Mesenchymal stem cell (in vitro differentiated cells and primary cell): ENCODE data around the gene CD96.
A peak's percentile ranks its signal among the peaks of the same experiment; 100 is the strongest.

Experiments used
- DNase-seq: peaks from one replicate; pipeline ENCODE4 v3.0.0-alpha.2; 2013
- H2AFZ ChIP-seq: one replicate; pipeline ENCODE4 v1.6.1; 2013; ENCODE audit warnings: low read depth, mild to moderate bottlenecking, control low read depth, inconsistent platforms, low read length, moderate library complexity
- H2AK5ac ChIP-seq: 2 replicates; pipeline ENCODE4 v1.6.1; 2013; ENCODE audit warnings: low read length, moderate library complexity, mild to moderate bottlenecking, inconsistent platforms; ENCODE audit not compliant: severe bottlenecking
- H2BK120ac ChIP-seq: one replicate; pipeline ENCODE4 v1.6.1; 2013; ENCODE audit warnings: low read depth, mild to moderate bottlenecking, inconsistent platforms, low read length, moderate library complexity
- H2BK12ac ChIP-seq, 2 experiments: one replicate each; pipeline ENCODE4 v1.6.1; 2013; ENCODE audit warnings: inconsistent platforms in 2 of 2, low read length in 2 of 2, mild to moderate bottlenecking in 2 of 2, moderate library complexity in 2 of 2, control low read depth in 1 of 2
- H2BK15ac ChIP-seq: one replicate; pipeline ENCODE4 v1.6.1; 2013; ENCODE audit warnings: mild to moderate bottlenecking, low read depth, inconsistent platforms; ENCODE audit not compliant: poor library complexity, severe bottlenecking
- H2BK5ac ChIP-seq: 2 replicates; pipeline ENCODE4 v1.6.1; 2013; ENCODE audit warnings: low read depth, mild to moderate bottlenecking, low read length, control low read depth, inconsistent platforms; ENCODE audit not compliant: poor library complexity, severe bottlenecking
- H3K14ac ChIP-seq, 2 experiments: one replicate each; pipeline ENCODE4 v1.6.1; 2013; ENCODE audit warnings: inconsistent platforms in 2 of 2, low read length in 2 of 2, control low read depth in 1 of 2, mild to moderate bottlenecking in 1 of 2, moderate library complexity in 1 of 2
- H3K18ac ChIP-seq, 2 experiments: one replicate each; pipeline ENCODE4 v1.6.1; 2013; ENCODE audit warnings: inconsistent platforms in 2 of 2, low read length in 2 of 2, control low read depth in 1 of 2, low read depth in 1 of 2, mild to moderate bottlenecking in 1 of 2
- H3K23ac ChIP-seq, 2 experiments: one replicate each; pipeline ENCODE4 v1.6.1; 2013; ENCODE audit warnings: inconsistent platforms in 2 of 2, low read length in 2 of 2, mild to moderate bottlenecking in 2 of 2, moderate library complexity in 2 of 2, control low read depth in 1 of 2
- H3K27ac ChIP-seq: 2 replicates; pipeline ENCODE4 v1.5.1; 2013; ENCODE audit warnings: mild to moderate bottlenecking, moderate library complexity, low read length, control low read depth, inconsistent platforms; ENCODE audit not compliant: poor library complexity, severe bottlenecking
- H3K27me3 ChIP-seq, 2 experiments: 2 replicates each; pipeline versions ENCODE4 v1.6.1 to v1.7.0; 2013; ENCODE audit warnings: low read length in 2 of 2, mild to moderate bottlenecking in 2 of 2, moderate library complexity in 2 of 2, control low read depth in 1 of 2, inconsistent platforms in 1 of 2; ENCODE audit not compliant: control insufficient read depth in 1 of 2, insufficient read depth in 1 of 2
- H3K36me3 ChIP-seq, 2 experiments: 2 replicates each; pipeline versions ENCODE4 v1.6.1 to v1.7.0; 2013; ENCODE audit warnings: low read length in 2 of 2, control low read depth in 1 of 2, inconsistent platforms in 1 of 2, low read depth in 1 of 2, mild to moderate bottlenecking in 1 of 2; ENCODE audit not compliant: insufficient read depth in 2 of 2, control insufficient read depth in 1 of 2
- H3K4ac ChIP-seq, 2 experiments: one replicate each; pipeline ENCODE4 v1.6.1; 2013; ENCODE audit warnings: inconsistent platforms in 2 of 2, low read length in 2 of 2, mild to moderate bottlenecking in 2 of 2, moderate library complexity in 2 of 2, control low read depth in 1 of 2, low read depth in 1 of 2
- H3K4me1 ChIP-seq: 2 replicates; pipeline ENCODE4 v1.6.1; 2013; ENCODE audit warnings: low read depth, low read length, control low read depth; ENCODE audit not compliant: control insufficient read depth, insufficient read depth
- H3K4me2 ChIP-seq: 2 replicates; pipeline ENCODE4 v1.6.1; 2013; ENCODE audit warnings: low read length, mild to moderate bottlenecking, inconsistent platforms; ENCODE audit not compliant: poor library complexity, severe bottlenecking
- H3K4me3 ChIP-seq, 2 experiments: 2 replicates each; pipeline versions ENCODE4 v1.5.1 to v1.7.0; 2013; ENCODE audit warnings: low read length in 2 of 2, mild to moderate bottlenecking in 2 of 2, control low read depth in 1 of 2, low read depth in 1 of 2; ENCODE audit not compliant: insufficient read depth in 1 of 2
- H3K79me1 ChIP-seq: replicated peaks from 2 replicates; pipeline ENCODE4 v1.6.1; 2013; ENCODE audit warnings: mild to moderate bottlenecking, control low read depth, low read length, inconsistent platforms; ENCODE audit not compliant: poor library complexity, severe bottlenecking
- H3K9ac ChIP-seq: 2 replicates; pipeline ENCODE4 v1.7.0; 2013; ENCODE audit warnings: mild to moderate bottlenecking, low read length, moderate library complexity
- H3K9me3 ChIP-seq: 2 replicates; pipeline ENCODE4 v1.7.0; 2013; ENCODE audit warnings: mild to moderate bottlenecking, low read length; ENCODE audit not compliant: control insufficient read depth
- H4K8ac ChIP-seq: one replicate; pipeline ENCODE4 v1.6.1; 2013; ENCODE audit warnings: inconsistent platforms, mild to moderate bottlenecking, low read length, moderate library complexity
- H4K91ac ChIP-seq: one replicate; pipeline ENCODE4 v1.6.1; 2013; ENCODE audit warnings: mild to moderate bottlenecking, low read length, inconsistent platforms
- WGBS: methylation state at CpG from one replicate; pipeline ENCODE4 v1.1.7; 2013; ENCODE audit warnings: mixed read lengths; 5-methylcytosine and 5-hydroxymethylcytosine counted together

Gene CD96

DNA sequence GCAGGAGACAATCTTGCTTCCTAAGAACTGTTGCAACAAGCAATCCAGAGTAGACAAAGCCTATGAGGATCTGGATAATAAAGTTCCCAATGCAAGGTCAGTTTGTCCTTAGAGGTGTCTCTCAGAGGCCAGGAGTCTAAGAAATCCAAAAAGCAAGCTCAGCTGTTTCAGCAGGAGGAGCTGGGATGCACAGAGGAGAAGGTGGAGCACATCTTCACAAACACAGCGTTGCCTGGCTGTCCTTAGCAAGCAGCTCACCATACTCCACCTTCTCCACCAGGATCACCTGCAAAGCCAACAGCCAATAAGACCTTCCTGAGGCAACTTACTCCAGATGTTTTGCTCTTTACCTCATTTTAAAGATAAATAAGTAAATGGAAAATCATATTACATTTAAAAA, 52.8 kb downstream of the CD96 start:
- no peak overlapping the region for H3K23ac ChIP-seq
- H3K4ac ChIP-seq = no peak overlapping the region
- 0% methylated on average over 1 of the region's 1 CpG for WGBS

DNA sequence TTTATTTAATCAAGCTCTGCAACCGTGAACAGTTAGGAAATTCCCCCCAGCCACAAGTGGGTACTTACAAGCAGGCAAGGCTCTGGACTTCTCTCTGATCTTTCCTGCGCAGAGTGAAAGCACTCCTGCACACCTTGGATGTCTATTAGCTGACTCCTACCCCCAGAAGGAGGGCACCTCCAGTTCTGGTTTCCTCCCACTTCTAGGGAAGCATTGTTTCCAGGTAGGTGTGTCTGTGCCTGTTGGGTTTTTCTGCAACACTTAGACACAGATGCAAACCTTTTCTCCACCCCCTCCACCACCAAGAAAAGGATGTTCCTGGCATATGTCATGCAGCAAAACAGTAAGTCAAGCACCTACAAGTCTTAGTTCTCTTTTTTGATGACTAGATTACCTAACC, 53.2 kb downstream of the CD96 start, which contains the start of gene ZBED2:
ZBED2 (minus strand) TSS at position 115 of the 400 bp plus-strand sequence. CDS start 1,145 bp downstream, outside the sequence.
- Histone ChIP-seq H3K14ac (peak within 1 kb of the TSS in 1 of 2 experiments; percentile 53), H2BK120ac (no peak within 1 kb of the TSS), H3K79me1 (no peaks in the 10 kb centered on the region), H2BK15ac (no peak within 1 kb of the TSS), H3K4me2 (peak within 1 kb of the TSS; percentile 10), H3K27ac (peak within 1 kb of the TSS; percentile 99), H3K9ac (no peak within 1 kb of the TSS), H2AFZ (no peak within 1 kb of the TSS), H3K4me1 (peaks cover 22% of the 10 kb centered on the region), H3K4ac (no peak within 1 kb of the TSS), H3K27me3 (no peaks in the 10 kb centered on the region), H4K8ac (peak within 1 kb of the TSS; percentile 69), H3K4me3 (no peak within 1 kb of the TSS), H2AK5ac (peak within 1 kb of the TSS; percentile 86), H2BK12ac (peak within 1 kb of the TSS in 1 of 2 experiments; percentile 77), H3K36me3 (no peaks in the 10 kb centered on the region), H3K9me3 (no peaks in the 10 kb centered on the region), H3K23ac (no peak within 1 kb of the TSS), H3K18ac (peak within 1 kb of the TSS; percentile 17 to 56), H2BK5ac (peak within 1 kb of the TSS; percentile 98), H4K91ac (no peak within 1 kb of the TSS)
- no peak for DNase-seq
- 94% methylated on average over 2 of the region's 2 CpGs for WGBS

More for the DNA sequence above, 52.8 kb downstream of the CD96 start:
- peak overlapping the region; percentile 98 for H2BK5ac ChIP-seq
- peak overlapping the region; percentile 83 for H2AK5ac ChIP-seq
- peak overlapping the region; percentile 10 for H3K4me2 ChIP-seq
- H3K9me3 ChIP-seq = no peaks in the 10 kb centered on the region
- no peaks in the 10 kb centered on the region for H3K79me1 ChIP-seq
- H3K9ac ChIP-seq = no peak overlapping the region
- H2AFZ ChIP-seq = no peak overlapping the region
- peak overlapping the region; percentile 0 to 56 for H3K18ac ChIP-seq
- no peaks in the 10 kb centered on the region for H3K27me3 ChIP-seq
- H3K14ac ChIP-seq = peak overlapping the region in 1 of 2 experiments; percentile 53
- H3K4me3 ChIP-seq = no peak overlapping the region
- DNase-seq = no peak
- H2BK12ac ChIP-seq = peak overlapping the region in 1 of 2 experiments; percentile 77
- H4K8ac ChIP-seq = peak overlapping the region; percentile 69
- no peak overlapping the region for H4K91ac ChIP-seq
- H2BK15ac ChIP-seq = no peak overlapping the region
- peaks cover 22% of the 10 kb centered on the region for H3K4me1 ChIP-seq
- H3K27ac ChIP-seq = peak overlapping the region; percentile 99
- H2BK120ac ChIP-seq = no peak overlapping the region
- no peaks in the 10 kb centered on the region for H3K36me3 ChIP-seq

DNA sequence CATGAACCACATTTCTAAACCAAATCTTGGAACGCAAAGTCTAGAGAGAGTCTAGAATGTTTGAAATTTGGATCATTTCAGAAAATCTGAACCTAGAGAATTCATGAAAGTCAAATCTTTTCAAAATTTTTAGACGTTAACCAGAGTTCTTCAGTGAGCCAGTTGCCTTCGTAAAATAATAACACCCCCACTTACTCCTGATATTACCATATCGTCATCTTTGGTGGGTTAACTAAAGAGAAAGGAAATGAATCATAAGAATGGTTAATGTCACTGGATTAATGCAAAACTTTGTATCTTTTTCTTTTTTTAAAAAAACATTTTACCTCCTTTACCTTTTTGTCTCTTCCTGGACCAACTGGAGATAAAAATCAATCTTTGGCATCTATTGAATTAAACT, 54.3 kb downstream of the CD96 start:
- Histone ChIP-seq H3K79me1 (no peaks in the 10 kb centered on the region), H2AFZ (no peak overlapping the region), H3K4ac (no peak overlapping the region), H3K23ac (no peak overlapping the region), H3K36me3 (no peaks in the 10 kb centered on the region), H3K27me3 (no peaks in the 10 kb centered on the region), H3K4me1 (peaks cover 21% of the 10 kb centered on the region), H4K8ac (no peak overlapping the region), H3K4me3 (no peak overlapping the region), H2BK5ac (no peak overlapping the region), H3K18ac (no peak overlapping the region), H4K91ac (no peak overlapping the region), H2BK15ac (no peak overlapping the region), H3K14ac (no peak overlapping the region), H2BK12ac (no peak overlapping the region), H2AK5ac (no peak overlapping the region), H3K9me3 (no peaks in the 10 kb centered on the region), H2BK120ac (no peak overlapping the region), H3K27ac (no peak overlapping the region), H3K9ac (no peak overlapping the region), H3K4me2 (no peak overlapping the region)
- no CpG with 5 or more reads among the region's 4 CpGs for WGBS
- DNase-seq = no peak

DNA sequence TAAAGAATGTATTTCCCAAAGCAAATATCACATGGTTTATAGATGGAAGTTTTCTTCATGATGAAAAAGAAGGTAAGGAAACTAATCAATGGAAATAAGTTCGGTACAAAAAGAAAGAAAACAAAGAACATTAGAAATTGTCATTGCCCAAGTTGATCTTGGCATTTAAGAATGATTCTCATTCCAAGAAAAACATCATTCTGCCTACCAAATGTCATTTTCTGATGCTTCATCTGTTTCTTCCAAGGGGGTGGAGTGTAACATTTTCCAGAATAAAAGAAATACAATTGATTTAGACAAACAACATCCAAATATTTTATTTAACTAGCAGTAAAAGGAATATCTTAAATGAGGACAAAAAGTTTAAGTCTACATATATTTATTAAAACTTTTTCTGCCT, 56.1 kb downstream of the CD96 start:
- H4K8ac ChIP-seq = no peak overlapping the region
- no peaks in the 10 kb centered on the region for H3K79me1 ChIP-seq
- H2BK12ac ChIP-seq = no peak overlapping the region
- no peak overlapping the region for H3K4me2 ChIP-seq
- H3K36me3 ChIP-seq = no peaks in the 10 kb centered on the region
- no peak overlapping the region for H2BK15ac ChIP-seq
- no peak overlapping the region for H2AFZ ChIP-seq
- no peak overlapping the region for H3K14ac ChIP-seq
- no peak overlapping the region for H4K91ac ChIP-seq
- H3K4me3 ChIP-seq = no peak overlapping the region
- H2BK5ac ChIP-seq = no peak overlapping the region
- H3K18ac ChIP-seq = no peak overlapping the region
- H3K27ac ChIP-seq = no peak overlapping the region
- no CpG with 5 or more reads among the region's 1 CpG for WGBS
- no peaks in the 10 kb centered on the region for H3K27me3 ChIP-seq
- H3K9ac ChIP-seq = no peak overlapping the region
- H3K4ac ChIP-seq = no peak overlapping the region
- no peak for DNase-seq
- peaks cover 16% of the 10 kb centered on the region for H3K4me1 ChIP-seq
- no peak overlapping the region for H2AK5ac ChIP-seq
- no peak overlapping the region for H3K23ac ChIP-seq
- H2BK120ac ChIP-seq = no peak overlapping the region
- no peaks in the 10 kb centered on the region for H3K9me3 ChIP-seq
